ENCODE measurements around the gene CHSY3. TPM values are rescaled to one million over a fixed set of nuclear protein-coding genes. Genes with fewer than 3 reads are reported as not detected.

Gene CHSY3
- total and polyA plus RNA-seq, 2 experiments from 2014 or later = 0.44 to 3.0 TPM

DNA sequence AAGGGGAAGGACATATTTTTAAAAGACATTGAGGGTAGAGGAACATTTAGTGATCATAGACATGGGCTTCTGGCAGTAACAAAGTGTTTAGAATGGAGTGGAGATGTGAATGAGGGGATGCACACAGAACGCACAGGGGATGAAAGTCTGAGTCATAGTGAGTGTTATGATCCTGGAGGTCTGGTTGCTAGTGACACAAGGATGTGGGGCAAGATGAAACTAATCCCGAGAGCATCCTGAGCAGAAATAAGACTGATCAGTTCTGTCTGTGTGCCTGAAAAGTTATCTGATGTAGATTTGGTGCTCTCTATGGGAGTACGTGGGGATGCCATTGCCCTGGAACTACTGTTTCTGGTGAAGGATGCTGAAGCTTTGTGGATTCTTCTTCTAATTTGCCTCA is 141.1 kb downstream of the CHSY3 start:
- TF ChIP-seq EZH2phosphoT487 (IDR thresholded peaks at IDR 0.05; ENCODE audit: unreplicated experiment) (no peak), NANOG (IDR thresholded peaks at IDR 0.05; ENCODE audit: borderline replicate concordance) (no peak), ZNF331 (CRISPR knock-in tag; IDR thresholded peaks at IDR 0.05; ENCODE audit: low read depth) (no peak), EZH2 (IDR thresholded peaks at IDR 0.05; ENCODE audit: low read depth, unreplicated experiment) (no peak), STAT1 (IDR thresholded peaks at IDR 0.05; ENCODE audit: unreplicated experiment) (no peak), ZNF114 (CRISPR knock-in tag; IDR thresholded peaks at IDR 0.05) (no peak), POLR2AphosphoS5 (IDR thresholded peaks at IDR 0.05; ENCODE audit: low read depth) (no peak), CREB1 (CRISPR knock-in tag; IDR thresholded peaks at IDR 0.05; ENCODE audit: low read depth) (no peak), JUNB (IDR thresholded peaks at IDR 0.05; ENCODE audit: unreplicated experiment) (no peak)
- TF ChIP-seq, protein P1, sequence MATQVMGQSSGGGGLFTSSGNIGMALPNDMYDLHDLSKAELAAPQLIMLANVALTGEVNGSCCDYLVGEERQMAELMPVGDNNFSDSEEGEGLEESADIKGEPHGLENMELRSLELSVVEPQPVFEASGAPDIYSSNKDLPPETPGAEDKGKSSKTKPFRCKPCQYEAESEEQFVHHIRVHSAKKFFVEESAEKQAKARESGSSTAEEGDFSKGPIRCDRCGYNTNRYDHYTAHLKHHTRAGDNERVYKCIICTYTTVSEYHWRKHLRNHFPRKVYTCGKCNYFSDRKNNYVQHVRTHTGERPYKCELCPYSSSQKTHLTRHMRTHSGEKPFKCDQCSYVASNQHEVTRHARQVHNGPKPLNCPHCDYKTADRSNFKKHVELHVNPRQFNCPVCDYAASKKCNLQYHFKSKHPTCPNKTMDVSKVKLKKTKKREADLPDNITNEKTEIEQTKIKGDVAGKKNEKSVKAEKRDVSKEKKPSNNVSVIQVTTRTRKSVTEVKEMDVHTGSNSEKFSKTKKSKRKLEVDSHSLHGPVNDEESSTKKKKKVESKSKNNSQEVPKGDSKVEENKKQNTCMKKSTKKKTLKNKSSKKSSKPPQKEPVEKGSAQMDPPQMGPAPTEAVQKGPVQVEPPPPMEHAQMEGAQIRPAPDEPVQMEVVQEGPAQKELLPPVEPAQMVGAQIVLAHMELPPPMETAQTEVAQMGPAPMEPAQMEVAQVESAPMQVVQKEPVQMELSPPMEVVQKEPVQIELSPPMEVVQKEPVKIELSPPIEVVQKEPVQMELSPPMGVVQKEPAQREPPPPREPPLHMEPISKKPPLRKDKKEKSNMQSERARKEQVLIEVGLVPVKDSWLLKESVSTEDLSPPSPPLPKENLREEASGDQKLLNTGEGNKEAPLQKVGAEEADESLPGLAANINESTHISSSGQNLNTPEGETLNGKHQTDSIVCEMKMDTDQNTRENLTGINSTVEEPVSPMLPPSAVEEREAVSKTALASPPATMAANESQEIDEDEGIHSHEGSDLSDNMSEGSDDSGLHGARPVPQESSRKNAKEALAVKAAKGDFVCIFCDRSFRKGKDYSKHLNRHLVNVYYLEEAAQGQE (IDR thresholded peaks at IDR 0.05; ENCODE audit: unreplicated experiment) = no peak
- TF ChIP-seq, protein P2, sequence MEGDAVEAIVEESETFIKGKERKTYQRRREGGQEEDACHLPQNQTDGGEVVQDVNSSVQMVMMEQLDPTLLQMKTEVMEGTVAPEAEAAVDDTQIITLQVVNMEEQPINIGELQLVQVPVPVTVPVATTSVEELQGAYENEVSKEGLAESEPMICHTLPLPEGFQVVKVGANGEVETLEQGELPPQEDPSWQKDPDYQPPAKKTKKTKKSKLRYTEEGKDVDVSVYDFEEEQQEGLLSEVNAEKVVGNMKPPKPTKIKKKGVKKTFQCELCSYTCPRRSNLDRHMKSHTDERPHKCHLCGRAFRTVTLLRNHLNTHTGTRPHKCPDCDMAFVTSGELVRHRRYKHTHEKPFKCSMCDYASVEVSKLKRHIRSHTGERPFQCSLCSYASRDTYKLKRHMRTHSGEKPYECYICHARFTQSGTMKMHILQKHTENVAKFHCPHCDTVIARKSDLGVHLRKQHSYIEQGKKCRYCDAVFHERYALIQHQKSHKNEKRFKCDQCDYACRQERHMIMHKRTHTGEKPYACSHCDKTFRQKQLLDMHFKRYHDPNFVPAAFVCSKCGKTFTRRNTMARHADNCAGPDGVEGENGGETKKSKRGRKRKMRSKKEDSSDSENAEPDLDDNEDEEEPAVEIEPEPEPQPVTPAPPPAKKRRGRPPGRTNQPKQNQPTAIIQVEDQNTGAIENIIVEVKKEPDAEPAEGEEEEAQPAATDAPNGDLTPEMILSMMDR (conservative IDR thresholded peaks at IDR 0.05; ENCODE audit: low read depth in 2 of 2) = no peak
- TF ChIP-seq, protein P3, sequence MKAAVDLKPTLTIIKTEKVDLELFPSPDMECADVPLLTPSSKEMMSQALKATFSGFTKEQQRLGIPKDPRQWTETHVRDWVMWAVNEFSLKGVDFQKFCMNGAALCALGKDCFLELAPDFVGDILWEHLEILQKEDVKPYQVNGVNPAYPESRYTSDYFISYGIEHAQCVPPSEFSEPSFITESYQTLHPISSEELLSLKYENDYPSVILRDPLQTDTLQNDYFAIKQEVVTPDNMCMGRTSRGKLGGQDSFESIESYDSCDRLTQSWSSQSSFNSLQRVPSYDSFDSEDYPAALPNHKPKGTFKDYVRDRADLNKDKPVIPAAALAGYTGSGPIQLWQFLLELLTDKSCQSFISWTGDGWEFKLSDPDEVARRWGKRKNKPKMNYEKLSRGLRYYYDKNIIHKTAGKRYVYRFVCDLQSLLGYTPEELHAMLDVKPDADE (IDR thresholded peaks at IDR 0.05) = no peak
- TF ChIP-seq, protein P4, sequence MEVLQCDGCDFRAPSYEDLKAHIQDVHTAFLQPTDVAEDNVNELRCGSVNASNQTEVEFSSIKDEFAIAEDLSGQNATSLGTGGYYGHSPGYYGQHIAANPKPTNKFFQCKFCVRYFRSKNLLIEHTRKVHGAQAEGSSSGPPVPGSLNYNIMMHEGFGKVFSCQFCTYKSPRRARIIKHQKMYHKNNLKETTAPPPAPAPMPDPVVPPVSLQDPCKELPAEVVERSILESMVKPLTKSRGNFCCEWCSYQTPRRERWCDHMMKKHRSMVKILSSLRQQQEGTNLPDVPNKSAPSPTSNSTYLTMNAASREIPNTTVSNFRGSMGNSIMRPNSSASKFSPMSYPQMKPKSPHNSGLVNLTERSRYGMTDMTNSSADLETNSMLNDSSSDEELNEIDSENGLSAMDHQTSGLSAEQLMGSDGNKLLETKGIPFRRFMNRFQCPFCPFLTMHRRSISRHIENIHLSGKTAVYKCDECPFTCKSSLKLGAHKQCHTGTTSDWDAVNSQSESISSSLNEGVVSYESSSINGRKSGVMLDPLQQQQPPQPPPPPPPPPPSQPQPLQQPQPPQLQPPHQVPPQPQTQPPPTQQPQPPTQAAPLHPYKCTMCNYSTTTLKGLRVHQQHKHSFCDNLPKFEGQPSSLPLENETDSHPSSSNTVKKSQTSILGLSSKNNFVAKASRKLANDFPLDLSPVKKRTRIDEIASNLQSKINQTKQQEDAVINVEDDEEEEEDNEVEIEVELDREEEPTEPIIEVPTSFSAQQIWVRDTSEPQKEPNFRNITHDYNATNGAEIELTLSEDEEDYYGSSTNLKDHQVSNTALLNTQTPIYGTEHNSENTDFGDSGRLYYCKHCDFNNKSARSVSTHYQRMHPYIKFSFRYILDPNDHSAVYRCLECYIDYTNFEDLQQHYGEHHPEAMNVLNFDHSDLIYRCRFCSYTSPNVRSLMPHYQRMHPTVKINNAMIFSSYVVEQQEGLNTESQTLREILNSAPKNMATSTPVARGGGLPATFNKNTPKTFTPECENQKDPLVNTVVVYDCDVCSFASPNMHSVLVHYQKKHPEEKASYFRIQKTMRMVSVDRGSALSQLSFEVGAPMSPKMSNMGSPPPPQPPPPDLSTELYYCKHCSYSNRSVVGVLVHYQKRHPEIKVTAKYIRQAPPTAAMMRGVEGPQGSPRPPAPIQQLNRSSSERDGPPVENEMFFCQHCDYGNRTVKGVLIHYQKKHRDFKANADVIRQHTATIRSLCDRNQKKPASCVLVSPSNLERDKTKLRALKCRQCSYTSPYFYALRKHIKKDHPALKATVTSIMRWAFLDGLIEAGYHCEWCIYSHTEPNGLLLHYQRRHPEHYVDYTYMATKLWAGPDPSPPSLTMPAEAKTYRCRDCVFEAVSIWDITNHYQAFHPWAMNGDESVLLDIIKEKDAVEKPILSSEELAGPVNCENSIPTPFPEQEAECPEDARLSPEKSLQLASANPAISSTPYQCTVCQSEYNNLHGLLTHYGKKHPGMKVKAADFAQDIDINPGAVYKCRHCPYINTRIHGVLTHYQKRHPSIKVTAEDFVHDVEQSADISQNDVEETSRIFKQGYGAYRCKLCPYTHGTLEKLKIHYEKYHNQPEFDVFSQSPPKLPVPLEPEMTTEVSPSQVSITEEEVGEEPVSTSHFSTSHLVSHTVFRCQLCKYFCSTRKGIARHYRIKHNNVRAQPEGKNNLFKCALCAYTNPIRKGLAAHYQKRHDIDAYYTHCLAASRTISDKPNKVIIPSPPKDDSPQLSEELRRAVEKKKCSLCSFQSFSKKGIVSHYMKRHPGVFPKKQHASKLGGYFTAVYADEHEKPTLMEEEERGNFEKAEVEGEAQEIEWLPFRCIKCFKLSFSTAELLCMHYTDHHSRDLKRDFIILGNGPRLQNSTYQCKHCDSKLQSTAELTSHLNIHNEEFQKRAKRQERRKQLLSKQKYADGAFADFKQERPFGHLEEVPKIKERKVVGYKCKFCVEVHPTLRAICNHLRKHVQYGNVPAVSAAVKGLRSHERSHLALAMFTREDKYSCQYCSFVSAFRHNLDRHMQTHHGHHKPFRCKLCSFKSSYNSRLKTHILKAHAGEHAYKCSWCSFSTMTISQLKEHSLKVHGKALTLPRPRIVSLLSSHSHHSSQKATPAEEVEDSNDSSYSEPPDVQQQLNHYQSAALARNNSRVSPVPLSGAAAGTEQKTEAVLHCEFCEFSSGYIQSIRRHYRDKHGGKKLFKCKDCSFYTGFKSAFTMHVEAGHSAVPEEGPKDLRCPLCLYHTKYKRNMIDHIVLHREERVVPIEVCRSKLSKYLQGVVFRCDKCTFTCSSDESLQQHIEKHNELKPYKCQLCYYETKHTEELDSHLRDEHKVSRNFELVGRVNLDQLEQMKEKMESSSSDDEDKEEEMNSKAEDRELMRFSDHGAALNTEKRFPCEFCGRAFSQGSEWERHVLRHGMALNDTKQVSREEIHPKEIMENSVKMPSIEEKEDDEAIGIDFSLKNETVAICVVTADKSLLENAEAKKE (CRISPR knock-in tag; IDR thresholded peaks at IDR 0.05) = no peak

More for the DNA sequence above, 141.1 kb downstream of the CHSY3 start:
- H3K27ac ChIP-seq (ENCODE audit: low read depth) = no peak overlapping the region
- H2AFZ ChIP-seq = no peak overlapping the region
- H3K27me3 ChIP-seq (ENCODE audit: insufficient read depth) = no peaks in the 10 kb centered on the region
- no peak overlapping the region for H3K4me3 ChIP-seq
- H3F3A ChIP-seq (replicated peaks; ENCODE audit: low read depth) = no peaks in the 10 kb centered on the region
- no peak overlapping the region for H3K4me3 Mint-ChIP-seq
- peaks cover 2% of the 10 kb centered on the region; the same call in 1 of the 3 replicates for H3K4me1 Mint-ChIP-seq
- no peak overlapping the region for H3K27ac Mint-ChIP-seq
- no peaks in the 10 kb centered on the region for H3K9me3 Mint-ChIP-seq
- H3K36me3 ChIP-seq (ENCODE audit: insufficient read depth) = no peaks in the 10 kb centered on the region
- H3K27me3 Mint-ChIP-seq (ENCODE audit: insufficient read depth, low read depth, poor library complexity) = peaks cover 2% of the 10 kb centered on the region
- no peaks in the 10 kb centered on the region for H3K4me1 ChIP-seq (ENCODE audit: insufficient read depth)
- no peaks in the 10 kb centered on the region for H3K36me3 Mint-ChIP-seq (ENCODE audit: low read depth)
- H3K79me2 ChIP-seq (replicated peaks; ENCODE audit: insufficient read depth) = no peaks in the 10 kb centered on the region
- no peak overlapping the region for H3K4me2 ChIP-seq
- H4K20me1 ChIP-seq (replicated peaks; ENCODE audit: insufficient read depth) = no peaks in the 10 kb centered on the region
- no peaks in the 10 kb centered on the region for H3K9me2 ChIP-seq (ENCODE audit: insufficient read depth)
- ATAC-seq (no peak), DNase-seq (ENCODE audit: low spot score) (no peak)

All from GM23338 (cell line).